ENCODE measurements around the gene SSTR5.

DNA sequence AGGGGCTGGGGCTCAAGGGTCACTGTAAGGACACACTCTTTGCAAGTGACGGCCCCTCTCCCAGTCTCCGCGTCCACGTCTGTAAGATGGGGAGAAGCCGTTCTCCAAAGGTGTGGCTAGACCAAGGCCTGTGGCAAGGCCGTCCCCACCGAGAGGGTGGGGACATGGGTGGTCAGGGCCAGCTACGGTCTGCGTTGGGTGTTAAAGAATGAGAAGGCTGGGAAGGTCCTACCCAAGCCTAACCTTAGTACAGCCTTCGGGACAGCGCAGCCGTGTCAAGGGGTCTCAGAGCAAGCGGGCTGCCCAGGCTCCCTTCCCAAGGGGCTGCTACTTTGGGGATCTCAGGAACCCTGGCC is 21.6 kb downstream of the SSTR5 start:
- TF ChIP-seq, protein P1, sequence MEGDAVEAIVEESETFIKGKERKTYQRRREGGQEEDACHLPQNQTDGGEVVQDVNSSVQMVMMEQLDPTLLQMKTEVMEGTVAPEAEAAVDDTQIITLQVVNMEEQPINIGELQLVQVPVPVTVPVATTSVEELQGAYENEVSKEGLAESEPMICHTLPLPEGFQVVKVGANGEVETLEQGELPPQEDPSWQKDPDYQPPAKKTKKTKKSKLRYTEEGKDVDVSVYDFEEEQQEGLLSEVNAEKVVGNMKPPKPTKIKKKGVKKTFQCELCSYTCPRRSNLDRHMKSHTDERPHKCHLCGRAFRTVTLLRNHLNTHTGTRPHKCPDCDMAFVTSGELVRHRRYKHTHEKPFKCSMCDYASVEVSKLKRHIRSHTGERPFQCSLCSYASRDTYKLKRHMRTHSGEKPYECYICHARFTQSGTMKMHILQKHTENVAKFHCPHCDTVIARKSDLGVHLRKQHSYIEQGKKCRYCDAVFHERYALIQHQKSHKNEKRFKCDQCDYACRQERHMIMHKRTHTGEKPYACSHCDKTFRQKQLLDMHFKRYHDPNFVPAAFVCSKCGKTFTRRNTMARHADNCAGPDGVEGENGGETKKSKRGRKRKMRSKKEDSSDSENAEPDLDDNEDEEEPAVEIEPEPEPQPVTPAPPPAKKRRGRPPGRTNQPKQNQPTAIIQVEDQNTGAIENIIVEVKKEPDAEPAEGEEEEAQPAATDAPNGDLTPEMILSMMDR (IDR thresholded peaks at IDR 0.05; ENCODE audit: low read depth, low read length, missing input control), result no peak
- no peak for TF ChIP-seq RAD21 (IDR thresholded peaks at IDR 0.05)
- TF ChIP-seq, protein P2, sequence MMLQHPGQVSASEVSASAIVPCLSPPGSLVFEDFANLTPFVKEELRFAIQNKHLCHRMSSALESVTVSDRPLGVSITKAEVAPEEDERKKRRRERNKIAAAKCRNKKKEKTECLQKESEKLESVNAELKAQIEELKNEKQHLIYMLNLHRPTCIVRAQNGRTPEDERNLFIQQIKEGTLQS (IDR thresholded peaks at IDR 0.05), result no peak
- TF ChIP-seq YY1 (IDR thresholded peaks at IDR 0.05), result no peak
- TF ChIP-seq GABPA (IDR thresholded peaks at IDR 0.05 in 1 of 2, conservative IDR thresholded peaks at IDR 0.05 in 1 of 2), result no peak
- TF ChIP-seq EGR1 (IDR thresholded peaks at IDR 0.05; ENCODE audit: low read depth in 2 of 2), result no peak
- TF ChIP-seq SP1 (IDR thresholded peaks at IDR 0.05), result no peak
- TF ChIP-seq, protein P3, sequence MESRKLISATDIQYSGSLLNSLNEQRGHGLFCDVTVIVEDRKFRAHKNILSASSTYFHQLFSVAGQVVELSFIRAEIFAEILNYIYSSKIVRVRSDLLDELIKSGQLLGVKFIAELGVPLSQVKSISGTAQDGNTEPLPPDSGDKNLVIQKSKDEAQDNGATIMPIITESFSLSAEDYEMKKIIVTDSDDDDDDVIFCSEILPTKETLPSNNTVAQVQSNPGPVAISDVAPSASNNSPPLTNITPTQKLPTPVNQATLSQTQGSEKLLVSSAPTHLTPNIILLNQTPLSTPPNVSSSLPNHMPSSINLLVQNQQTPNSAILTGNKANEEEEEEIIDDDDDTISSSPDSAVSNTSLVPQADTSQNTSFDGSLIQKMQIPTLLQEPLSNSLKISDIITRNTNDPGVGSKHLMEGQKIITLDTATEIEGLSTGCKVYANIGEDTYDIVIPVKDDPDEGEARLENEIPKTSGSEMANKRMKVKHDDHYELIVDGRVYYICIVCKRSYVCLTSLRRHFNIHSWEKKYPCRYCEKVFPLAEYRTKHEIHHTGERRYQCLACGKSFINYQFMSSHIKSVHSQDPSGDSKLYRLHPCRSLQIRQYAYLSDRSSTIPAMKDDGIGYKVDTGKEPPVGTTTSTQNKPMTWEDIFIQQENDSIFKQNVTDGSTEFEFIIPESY (IDR thresholded peaks at IDR 0.05), result no peak
- TF ChIP-seq, protein P4, sequence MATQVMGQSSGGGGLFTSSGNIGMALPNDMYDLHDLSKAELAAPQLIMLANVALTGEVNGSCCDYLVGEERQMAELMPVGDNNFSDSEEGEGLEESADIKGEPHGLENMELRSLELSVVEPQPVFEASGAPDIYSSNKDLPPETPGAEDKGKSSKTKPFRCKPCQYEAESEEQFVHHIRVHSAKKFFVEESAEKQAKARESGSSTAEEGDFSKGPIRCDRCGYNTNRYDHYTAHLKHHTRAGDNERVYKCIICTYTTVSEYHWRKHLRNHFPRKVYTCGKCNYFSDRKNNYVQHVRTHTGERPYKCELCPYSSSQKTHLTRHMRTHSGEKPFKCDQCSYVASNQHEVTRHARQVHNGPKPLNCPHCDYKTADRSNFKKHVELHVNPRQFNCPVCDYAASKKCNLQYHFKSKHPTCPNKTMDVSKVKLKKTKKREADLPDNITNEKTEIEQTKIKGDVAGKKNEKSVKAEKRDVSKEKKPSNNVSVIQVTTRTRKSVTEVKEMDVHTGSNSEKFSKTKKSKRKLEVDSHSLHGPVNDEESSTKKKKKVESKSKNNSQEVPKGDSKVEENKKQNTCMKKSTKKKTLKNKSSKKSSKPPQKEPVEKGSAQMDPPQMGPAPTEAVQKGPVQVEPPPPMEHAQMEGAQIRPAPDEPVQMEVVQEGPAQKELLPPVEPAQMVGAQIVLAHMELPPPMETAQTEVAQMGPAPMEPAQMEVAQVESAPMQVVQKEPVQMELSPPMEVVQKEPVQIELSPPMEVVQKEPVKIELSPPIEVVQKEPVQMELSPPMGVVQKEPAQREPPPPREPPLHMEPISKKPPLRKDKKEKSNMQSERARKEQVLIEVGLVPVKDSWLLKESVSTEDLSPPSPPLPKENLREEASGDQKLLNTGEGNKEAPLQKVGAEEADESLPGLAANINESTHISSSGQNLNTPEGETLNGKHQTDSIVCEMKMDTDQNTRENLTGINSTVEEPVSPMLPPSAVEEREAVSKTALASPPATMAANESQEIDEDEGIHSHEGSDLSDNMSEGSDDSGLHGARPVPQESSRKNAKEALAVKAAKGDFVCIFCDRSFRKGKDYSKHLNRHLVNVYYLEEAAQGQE (IDR thresholded peaks at IDR 0.05), result no peak
- TF ChIP-seq JUND (IDR thresholded peaks at IDR 0.05), result no peak
- TF ChIP-seq HNF4A (conservative IDR thresholded peaks at IDR 0.05), result no peak
- no peak for TF ChIP-seq TAF1 (conservative IDR thresholded peaks at IDR 0.05)
- TF ChIP-seq, protein P5, sequence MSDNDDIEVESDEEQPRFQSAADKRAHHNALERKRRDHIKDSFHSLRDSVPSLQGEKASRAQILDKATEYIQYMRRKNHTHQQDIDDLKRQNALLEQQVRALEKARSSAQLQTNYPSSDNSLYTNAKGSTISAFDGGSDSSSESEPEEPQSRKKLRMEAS (IDR thresholded peaks at IDR 0.05), result no peak
- no peak for TF ChIP-seq NR2F2 (IDR thresholded peaks at IDR 0.05)

Measured in liver (tissue), 3 donors.